Brain pericyte (primary cell): ENCODE data around the gene FMO2.

Experiments
- DNase-seq: peaks from one replicate; pipeline ENCODE4 v3.0.0-alpha.2; 2012; ENCODE audit warnings: low read depth, low spot score

Gene FMO2, protein sequence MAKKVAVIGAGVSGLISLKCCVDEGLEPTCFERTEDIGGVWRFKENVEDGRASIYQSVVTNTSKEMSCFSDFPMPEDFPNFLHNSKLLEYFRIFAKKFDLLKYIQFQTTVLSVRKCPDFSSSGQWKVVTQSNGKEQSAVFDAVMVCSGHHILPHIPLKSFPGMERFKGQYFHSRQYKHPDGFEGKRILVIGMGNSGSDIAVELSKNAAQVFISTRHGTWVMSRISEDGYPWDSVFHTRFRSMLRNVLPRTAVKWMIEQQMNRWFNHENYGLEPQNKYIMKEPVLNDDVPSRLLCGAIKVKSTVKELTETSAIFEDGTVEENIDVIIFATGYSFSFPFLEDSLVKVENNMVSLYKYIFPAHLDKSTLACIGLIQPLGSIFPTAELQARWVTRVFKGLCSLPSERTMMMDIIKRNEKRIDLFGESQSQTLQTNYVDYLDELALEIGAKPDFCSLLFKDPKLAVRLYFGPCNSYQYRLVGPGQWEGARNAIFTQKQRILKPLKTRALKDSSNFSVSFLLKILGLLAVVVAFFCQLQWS

GRCh38 chr1:171185091-171185490, at the start of gene FMO2:
TSS of gene FMO2 (plus strand) at chr1:171185300. CDS start at chr1:171185714, 414 bp downstream.
- DNase-seq: no peak

GRCh38 chr1:171137580-171137979, 47.5 kb upstream of the FMO2 start:
- no peak for DNase-seq

GRCh38 chr1:171138980-171139379, 46.1 kb upstream of the FMO2 start:
- DNase-seq: no peak

DNA sequence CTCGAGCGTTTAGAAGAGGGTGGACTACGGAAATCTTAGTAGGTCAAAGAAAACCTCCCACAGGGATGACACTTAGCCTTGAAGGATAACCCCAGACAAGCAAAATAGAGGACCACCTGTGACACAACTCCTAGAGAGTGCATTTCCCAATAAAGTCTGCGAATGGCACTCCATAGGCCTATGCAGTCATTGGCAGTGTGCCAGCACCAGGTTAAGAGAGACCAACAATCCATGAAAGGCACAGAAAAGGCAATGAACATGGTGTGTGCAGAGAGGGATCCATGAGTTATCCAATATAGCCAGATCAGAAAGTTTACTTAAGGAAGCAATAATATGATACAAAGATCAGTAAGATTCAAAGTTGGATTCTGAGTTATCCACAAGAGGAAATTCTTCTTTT, 45.2 kb upstream of the FMO2 start:
- DNase-seq: no peak

DNA sequence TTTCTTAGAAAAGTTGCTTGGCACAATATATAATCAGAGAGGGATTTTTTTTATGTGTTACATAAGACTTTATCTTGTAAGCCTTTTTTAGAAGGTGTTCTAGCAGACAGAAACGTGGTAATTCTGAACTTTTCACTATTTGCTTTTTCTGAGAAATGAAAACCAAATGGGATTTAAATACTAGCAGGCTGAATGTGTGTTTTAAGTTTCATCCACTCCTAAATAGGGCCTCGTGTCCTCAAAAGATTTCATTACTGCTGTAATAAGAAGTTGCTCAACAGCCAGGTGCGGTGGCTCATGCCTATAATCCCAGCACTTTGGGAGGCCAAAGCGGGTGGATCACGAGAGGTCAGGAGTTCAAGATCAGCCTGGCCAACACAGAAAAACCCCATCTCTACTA, 44.7 kb upstream of the FMO2 start:
- DNase-seq: no peak

GRCh38 chr1:171140956-171141687, 44.0 kb upstream of the FMO2 start:
- no peak for DNase-seq

- peak; percentile 96 for DNase-seq
Measured at GRCh38 chr1:171141688-171142415, 43.2 kb upstream of the FMO2 start.

- DNase-seq: peak; percentile 30
Measured at GRCh38 chr1:171142416-171143385, 42.4 kb upstream of the FMO2 start.

GRCh38 chr1:171150156-171150555, 34.9 kb upstream of the FMO2 start:
- DNase-seq: no peak

GRCh38 chr1:171152549-171152948, 32.6 kb upstream of the FMO2 start:
- DNase-seq: no peak

- no peak for DNase-seq
Measured at GRCh38 chr1:171155484-171155883, 29.6 kb upstream of the FMO2 start.

- no peak for DNase-seq
Measured at GRCh38 chr1:171158096-171158495, 27.0 kb upstream of the FMO2 start.

DNA sequence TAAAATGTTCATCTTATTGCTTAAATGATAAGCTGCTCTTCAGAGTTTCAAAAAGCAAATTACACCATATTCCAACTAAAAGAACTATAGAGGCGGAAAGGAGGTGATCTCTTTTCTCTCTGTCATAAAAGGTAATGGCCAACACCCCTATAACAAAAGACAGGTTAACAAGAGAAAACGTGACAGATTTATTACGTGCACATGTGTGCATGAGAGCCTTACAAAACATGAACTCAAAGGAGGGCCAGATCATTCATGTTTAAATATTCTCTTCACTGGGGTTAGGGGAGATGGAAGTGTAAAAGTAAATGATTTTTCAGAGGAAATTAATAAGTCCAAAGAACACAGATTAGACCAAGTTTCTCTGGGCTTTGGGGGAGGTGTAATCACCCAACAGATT, 26.5 kb upstream of the FMO2 start:
- DNase-seq: no peak

- DNase-seq: no peak
Measured at GRCh38 chr1:171159148-171159547, 26.0 kb upstream of the FMO2 start.

DNA sequence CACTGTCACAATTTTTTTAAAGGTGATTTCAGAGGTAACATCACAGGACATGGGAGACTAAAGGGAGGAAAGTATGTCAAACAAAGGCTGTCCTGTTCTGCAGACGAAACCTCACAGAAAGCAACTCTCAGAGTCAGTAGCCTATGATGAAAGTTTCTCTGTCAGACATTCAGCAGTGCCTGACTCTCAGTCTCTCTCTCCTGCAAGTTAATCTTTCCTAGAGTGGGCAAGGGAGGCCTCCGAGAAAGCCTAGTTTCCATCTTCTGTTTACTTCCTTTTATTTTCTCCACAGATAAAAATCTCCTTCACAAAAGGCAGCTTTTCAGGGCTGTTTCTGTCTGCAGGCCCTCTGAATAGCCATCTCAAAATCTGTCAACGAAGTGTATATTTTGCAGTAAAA, 24.9 kb upstream of the FMO2 start:
- no peak for DNase-seq

DNA sequence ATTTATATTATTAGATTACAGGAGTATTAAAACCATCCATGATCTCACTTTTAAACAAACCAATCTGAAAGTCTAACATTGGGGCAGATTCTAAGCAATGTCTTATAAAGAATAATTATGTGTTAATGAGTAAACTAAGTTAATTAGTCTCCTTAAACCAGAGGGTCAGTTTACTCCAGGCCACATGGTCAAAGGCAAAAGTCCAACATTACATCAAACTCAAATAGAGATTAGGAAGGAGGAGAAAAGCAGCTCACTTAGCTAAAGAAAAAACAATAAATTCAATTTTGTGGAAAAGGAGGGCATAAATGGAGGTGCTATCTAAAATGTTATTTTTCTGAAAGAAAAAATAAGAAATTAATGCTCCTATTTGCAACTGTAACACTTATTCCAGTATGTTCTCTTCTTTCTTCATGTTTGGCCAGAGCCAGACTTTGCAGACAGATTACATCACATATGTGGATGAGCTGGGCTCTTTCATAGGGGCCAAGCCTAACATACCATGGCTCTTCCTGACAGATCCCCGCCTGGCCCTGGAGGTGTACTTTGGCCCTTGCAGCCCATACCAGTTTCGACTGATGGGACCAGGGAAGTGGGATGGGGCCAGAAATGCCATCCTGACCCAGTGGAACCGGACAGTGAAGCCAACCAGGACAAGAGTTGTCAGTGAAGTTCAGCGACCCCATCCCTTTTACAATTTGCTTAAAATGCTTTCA, 24.3 kb upstream of the FMO2 start:
- DNase-seq: no peak

GRCh38 chr1:171161431-171161830, 23.7 kb upstream of the FMO2 start:
- no peak for DNase-seq

DNA sequence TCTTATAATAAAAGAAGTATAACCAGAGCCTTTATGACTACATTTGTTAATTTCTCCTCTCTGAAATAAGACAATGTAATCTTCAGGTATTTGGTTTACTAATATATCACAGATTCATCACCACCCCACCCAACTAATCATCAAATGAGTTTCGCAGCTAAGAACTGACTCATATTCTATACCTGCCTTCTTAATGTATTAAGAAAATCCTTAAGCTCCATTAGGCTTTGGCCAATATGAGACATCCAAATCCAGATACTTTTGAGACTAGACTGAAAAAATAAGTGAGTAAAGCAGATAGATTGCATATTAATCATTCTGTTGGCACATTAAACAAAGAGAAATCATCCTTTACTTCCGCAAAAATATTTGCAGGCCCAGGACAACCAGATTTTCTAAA, 18.7 kb upstream of the FMO2 start:
- DNase-seq: no peak

- no peak for DNase-seq
Measured at GRCh38 chr1:171167785-171168184, 17.3 kb upstream of the FMO2 start.

DNA sequence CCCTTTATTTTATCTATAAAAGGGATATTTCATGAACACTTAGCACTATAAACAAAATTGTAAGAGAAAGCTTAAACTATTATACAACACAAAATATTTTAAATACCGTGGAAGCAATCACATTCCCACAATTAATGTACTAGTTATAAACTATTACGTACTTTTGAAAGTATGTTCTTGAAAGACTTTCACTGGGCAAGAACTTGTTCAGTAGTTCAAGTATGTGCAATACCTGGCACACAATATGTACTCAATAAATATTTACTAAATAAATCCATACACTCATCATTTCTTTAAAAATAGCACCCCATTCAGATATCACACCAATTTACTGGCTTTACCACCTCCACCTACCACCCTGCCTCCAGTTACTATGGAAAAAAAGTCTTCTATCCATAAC, 12.6 kb upstream of the FMO2 start:
- DNase-seq: no peak
